Aorta (tissue), 5 donors: ENCODE results near the gene NOP14. TPM values are rescaled to one million over a fixed set of nuclear protein-coding genes. Genes with fewer than 3 reads are reported as not detected.
"Not testable (repeated sequence)": the region's sequence is repeated elsewhere in the genome, so short reads cannot be mapped to it uniquely, and the experiment has no call there.

Experiments
- ATAC-seq: fragments of 200-7000 bp; cut with Tn5 transposase; one replicate; pipeline ENCODE4 v1.9.1; 2022; ENCODE audit warnings: moderate library complexity; ENCODE audit not compliant: low FRiP score
- DNase-seq, 2 donors: peaks; one replicate each; pipeline ENCODE4 v3.0.0-alpha.2; 2020
- H3K27ac ChIP-seq, 2 donors: one replicate each; pipeline ENCODE4 v1.5.1; 2013; ENCODE audit warnings: low read length in 2 of 2, mild to moderate bottlenecking in 2 of 2, moderate library complexity in 2 of 2, control low read depth in 1 of 2, inconsistent platforms in 1 of 2, low read depth in 1 of 2
- H3K27me3 ChIP-seq, 2 donors: one replicate each; pipeline ENCODE4 v1.6.1; 2013; ENCODE audit warnings: control low read depth in 1 of 2, low read length in 1 of 2, mild to moderate bottlenecking in 1 of 2, moderate library complexity in 1 of 2; ENCODE audit not compliant: insufficient read depth in 2 of 2, control insufficient read depth in 1 of 2
- H3K36me3 ChIP-seq, 2 donors: one replicate each; pipeline ENCODE4 v1.6.1; 2013; ENCODE audit warnings: control low read depth in 1 of 2, low read length in 1 of 2, mild to moderate bottlenecking in 1 of 2; ENCODE audit not compliant: insufficient read depth in 2 of 2, control insufficient read depth in 1 of 2
- H3K4me1 ChIP-seq, 2 donors: one replicate each; pipeline ENCODE4 v1.6.1; 2013; ENCODE audit warnings: low read length in 2 of 2, control low read depth in 1 of 2, mild to moderate bottlenecking in 1 of 2, moderate library complexity in 1 of 2; ENCODE audit not compliant: insufficient read depth in 2 of 2, control insufficient read depth in 1 of 2
- H3K4me3 ChIP-seq, 2 donors: one replicate each; pipeline ENCODE4 v1.5.1; 2013; ENCODE audit warnings: low read length in 2 of 2, control low read depth in 1 of 2, mild to moderate bottlenecking in 1 of 2
- H3K9me3 ChIP-seq: one replicate; pipeline ENCODE4 v1.6.1; 2013; ENCODE audit warnings: mild to moderate bottlenecking, low read length; ENCODE audit not compliant: control insufficient read depth
- WGBS, 2 donors: extraction: QIAGEN DNeasy Blood & Tissue Kit; methylation state at CpG; one replicate each; pipeline ENCODE4 v1.1.7; 2013; 5-methylcytosine and 5-hydroxymethylcytosine counted together
- intact Hi-C, 2 donors: fragments of 100-400 bp; cut with DNase I; formaldehyde crosslinking; loops; one replicate each; pipeline versions ENCODE4 v1.14.2 to v1.15.0; 2022
- polyA plus RNA-seq, 2 donors: library from polyadenylated mRNA; stranded (reverse); fragments of 200-250 nt; gene quantifications; one replicate each; pipeline ENCODE4 v1.2.3, GENCODE V29; 2013
- total RNA-seq, 2 donors: library from RNA; stranded (reverse); fragmentation: NEBNext Ultra II Directional; extraction: Animal tissue kit (Norgen Biotek cat#: 25700); gene quantifications; one replicate each; pipeline ENCODE4 v1.2.1, GENCODE V29; 2021
- donor health status: healthy with polysubstance abuse.
- donor health status: Bipolar disorder and iron deficiency.
- donor health status: DM: no; HTN: no; CAD: no.
- donor health status: DM: no; HTN: no; CAD: no.
- donor health status: DM: yes; HTN: yes; CAD: no.

Gene NOP14
- total and polyA plus RNA-seq, 4 donors: 8.0 to 15.5 (median 11.8) TPM

- Histone ChIP-seq H3K27me3 (no peaks in the 10 kb centered on the region), H3K4me1 (no peaks in the 10 kb centered on the region), H3K27ac (no peak overlapping the region), H3K9me3 (no peaks in the 10 kb centered on the region), H3K36me3 (peaks cover 0 to 1% of the 10 kb centered on the region in 2 donors), H3K4me3 (no peak overlapping the region)
- intact Hi-C loops: no loop called here
- DNase-seq (peak; percentile 32 to 69), ATAC-seq (no peak)
- 90 to 93% methylated on average over 41 of the region's 41 CpGs for WGBS, 2 donors
These were observed 37.0 kb downstream of the NOP14 start for GRCh38 chr4:2925931-2926860.

DNA sequence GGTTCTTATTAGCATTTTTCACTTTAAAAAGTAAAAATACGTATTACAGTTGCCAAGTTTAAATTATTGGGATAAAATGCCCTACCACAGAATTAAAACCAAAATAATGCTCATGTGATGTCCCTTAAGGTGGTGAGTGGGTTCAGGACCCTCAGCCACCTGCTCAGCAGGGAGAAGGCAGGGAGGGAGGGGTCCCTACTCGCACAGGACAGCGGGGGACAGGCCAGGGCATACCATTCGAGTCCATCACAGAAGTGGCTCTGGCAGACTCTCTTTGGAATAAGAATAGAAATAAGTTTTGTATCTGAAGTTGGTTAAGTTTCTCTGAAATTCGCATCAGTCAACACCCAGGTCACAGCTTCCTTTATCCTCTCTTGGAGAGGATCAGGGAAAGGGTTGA lies 37.7 kb downstream of the NOP14 start:
- intact Hi-C loops: no loop called here
- peaks cover 0 to 1% of the 10 kb centered on the region in 2 donors for H3K36me3 ChIP-seq
- peak; percentile 32 to 40 for DNase-seq

DNA sequence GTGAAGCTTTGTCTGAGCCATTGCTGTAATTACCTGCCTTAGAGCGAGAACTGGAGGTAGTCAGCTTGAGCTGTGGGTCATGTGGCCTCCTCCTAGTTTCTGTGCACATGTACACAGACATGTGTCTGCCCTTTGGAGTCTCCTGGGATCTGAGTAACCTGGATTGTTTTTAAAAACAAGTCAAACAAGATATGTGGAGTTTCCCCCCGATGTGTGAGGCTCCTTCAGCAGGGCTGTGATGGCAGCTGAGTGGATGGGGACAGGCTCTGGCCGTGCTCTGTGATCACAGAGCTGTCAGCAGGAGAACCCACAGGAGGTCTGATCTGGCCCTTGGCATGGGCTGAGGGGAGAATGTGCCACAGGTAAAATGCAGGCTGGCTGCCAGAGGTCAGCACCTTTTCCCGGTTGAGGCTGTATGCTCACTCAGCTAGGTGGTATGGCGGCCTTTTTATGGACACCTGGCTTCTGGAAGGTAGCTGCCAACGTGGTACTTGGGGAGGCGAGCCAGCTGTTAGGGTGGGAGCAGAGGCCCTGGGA lies 38.4 kb downstream of the NOP14 start:
- DNase-seq: peak; percentile 17 to 51
- H3K4me3 ChIP-seq: no peak overlapping the region
- H3K27me3 ChIP-seq: no peaks in the 10 kb centered on the region
- intact Hi-C loops: no loop called here
- no peak for ATAC-seq
- H3K9me3 ChIP-seq: no peaks in the 10 kb centered on the region
- peaks cover 0 to 1% of the 10 kb centered on the region in 2 donors for H3K36me3 ChIP-seq
- 79 to 82% methylated on average over 7 of the region's 7 CpGs for WGBS, 2 donors
- no peaks in the 10 kb centered on the region for H3K4me1 ChIP-seq
- H3K27ac ChIP-seq: no peak overlapping the region

More for the DNA sequence above, 37.7 kb downstream of the NOP14 start:
- Histone ChIP-seq H3K9me3 (no peaks in the 10 kb centered on the region), H3K27me3 (no peaks in the 10 kb centered on the region), H3K4me1 (no peaks in the 10 kb centered on the region), H3K4me3 (no peak overlapping the region), H3K27ac (no peak overlapping the region)
- ATAC-seq: no peak
- WGBS, 2 donors: 86 to 89% methylated on average over 5 of the region's 5 CpGs

- WGBS, 2 donors: 77 to 84% methylated on average over 8 of the region's 8 CpGs
- Histone ChIP-seq H3K4me3 (no peak overlapping the region), H3K36me3 (peaks cover 0 to 1% of the 10 kb centered on the region in 2 donors), H3K9me3 (no peaks in the 10 kb centered on the region), H3K27ac (no peak overlapping the region), H3K4me1 (no peaks in the 10 kb centered on the region), H3K27me3 (no peaks in the 10 kb centered on the region)
- intact Hi-C loops: no loop called here
- ATAC-seq (no peak), DNase-seq (peak; percentile 21 to 50)
These were observed 38.9 kb downstream of the NOP14 start for GRCh38 chr4:2924286-2924685.

DNA sequence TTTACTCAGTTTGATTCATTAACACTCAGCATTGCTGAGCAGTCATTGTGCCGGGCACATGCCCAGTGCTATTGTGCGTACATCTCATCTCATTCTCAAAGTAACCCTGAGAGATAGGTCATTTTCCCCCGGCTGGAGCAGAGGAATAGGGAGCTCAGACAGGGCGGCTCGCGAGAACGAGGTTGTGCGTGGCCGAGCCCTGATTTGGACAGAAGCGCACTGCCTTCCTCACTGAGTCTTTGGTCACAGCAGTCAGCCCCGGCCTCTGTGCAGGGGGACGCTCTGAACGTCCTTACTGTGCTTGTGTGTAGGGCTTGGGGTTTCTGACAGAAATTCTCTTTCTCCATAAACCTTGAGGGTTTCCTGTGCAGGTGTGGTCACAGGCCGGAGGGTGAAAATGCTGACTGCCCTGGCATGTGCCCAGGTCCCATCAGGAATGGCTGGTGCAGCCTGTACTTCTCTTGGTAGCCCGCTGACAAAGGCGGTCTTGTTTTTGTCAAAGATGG lies 39.5 kb downstream of the NOP14 start:
- H3K4me3 ChIP-seq: no peak overlapping the region
- intact Hi-C loops: no loop called here
- no peaks in the 10 kb centered on the region for H3K9me3 ChIP-seq
- no peaks in the 10 kb centered on the region for H3K4me1 ChIP-seq
- no peak overlapping the region for H3K27ac ChIP-seq
- no peaks in the 10 kb centered on the region for H3K27me3 ChIP-seq
- H3K36me3 ChIP-seq: peaks cover 0 to 1% of the 10 kb centered on the region in 2 donors
- peak; percentile 29 to 54 for DNase-seq
- no peak for ATAC-seq
- 90 to 93% methylated on average over 16 of the region's 16 CpGs for WGBS, 2 donors

DNA sequence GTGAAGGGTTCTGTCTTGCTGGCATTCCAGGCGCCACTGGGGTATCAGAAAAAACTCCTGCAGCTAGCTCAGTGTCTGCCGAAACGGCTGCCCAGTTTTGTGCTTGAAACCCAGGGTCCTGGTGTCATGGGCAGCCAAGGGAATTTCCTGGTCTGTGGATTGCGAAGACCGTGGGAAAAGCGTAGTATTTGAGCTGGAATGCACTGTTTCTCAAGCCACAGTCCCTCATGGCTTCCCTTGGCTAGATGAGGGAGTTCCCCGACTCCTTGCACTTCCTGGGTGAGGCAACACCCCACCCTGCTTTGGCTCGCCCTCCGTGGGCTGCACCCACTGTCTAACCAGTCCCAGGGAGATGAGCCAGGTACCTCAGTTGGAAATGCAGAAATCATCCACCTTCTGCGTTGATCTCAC lies 40.1 kb downstream of the NOP14 start:
- no peak for ATAC-seq
- intact Hi-C loops: no loop called here
- Histone ChIP-seq H3K4me3 (no peak overlapping the region), H3K9me3 (no peaks in the 10 kb centered on the region), H3K36me3 (peaks cover 0 to 1% of the 10 kb centered on the region in 2 donors), H3K27me3 (no peaks in the 10 kb centered on the region), H3K4me1 (no peaks in the 10 kb centered on the region), H3K27ac (no peak overlapping the region)
- WGBS, 2 donors: 71 to 72% methylated on average over 10 of the region's 10 CpGs
- DNase-seq: peak in 1 of 2 donors; percentile 38

DNA sequence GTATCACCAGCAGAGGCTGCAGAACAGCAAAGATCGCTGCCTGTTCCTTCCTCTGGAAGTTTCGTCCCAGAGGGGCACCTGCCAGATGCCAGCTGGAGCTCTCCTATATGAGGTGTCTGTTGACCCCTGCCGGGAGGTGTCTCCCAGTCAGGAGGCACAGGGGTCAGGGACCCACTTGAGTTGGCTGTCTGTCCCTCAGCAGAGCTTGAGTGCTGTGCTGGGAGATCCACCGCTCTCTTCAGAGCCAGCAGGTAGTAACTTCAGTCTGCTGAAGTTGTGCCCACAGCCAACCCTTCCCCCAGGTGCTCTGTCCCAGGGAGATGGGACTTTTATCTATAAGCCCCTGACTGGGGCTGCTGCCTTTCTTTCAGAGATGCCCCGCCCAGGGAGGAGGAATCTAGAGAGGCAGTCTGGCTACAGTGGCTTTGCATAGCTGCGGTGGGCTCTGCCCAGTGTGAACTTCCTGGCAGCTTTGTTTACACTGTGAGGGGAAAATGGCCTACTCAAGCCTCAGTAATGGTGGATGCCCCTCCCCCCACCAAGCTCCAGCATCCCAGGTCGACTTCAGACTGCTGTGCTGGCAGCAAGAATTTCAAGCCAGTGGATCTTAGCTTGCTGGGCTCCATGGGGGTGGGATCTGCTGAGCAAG lies 40.6 kb downstream of the NOP14 start:
- H3K9me3 ChIP-seq, intact Hi-C loops, H3K27ac ChIP-seq, H3K36me3 ChIP-seq, H3K4me3 ChIP-seq, H3K27me3 ChIP-seq, H3K4me1 ChIP-seq, ATAC-seq: not testable (repeated sequence)
- DNase-seq: peak in 1 of 2 donors; percentile 21
- 51 to 61% methylated on average over 7 of the region's 7 CpGs for WGBS, 2 donors

DNA sequence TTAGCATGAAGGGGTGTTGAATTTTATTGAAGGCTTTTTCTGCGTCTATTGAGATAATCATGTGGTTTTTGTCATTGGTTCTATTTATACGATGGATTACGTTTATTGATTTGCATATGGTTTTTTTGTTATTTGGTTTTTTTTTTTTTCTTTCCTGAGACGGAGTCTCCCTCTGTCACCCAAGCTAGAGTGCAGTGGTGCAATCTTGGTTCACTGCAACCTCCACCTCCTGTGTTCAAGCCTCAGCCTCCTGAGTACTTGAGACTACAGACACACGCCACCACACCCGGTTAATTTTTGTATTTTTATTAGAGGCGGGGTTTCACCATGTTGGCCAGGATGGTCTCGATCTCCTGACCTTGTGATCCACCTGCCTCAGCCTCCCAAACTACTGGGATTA lies 44.5 kb downstream of the NOP14 start:
- H3K27me3 ChIP-seq, H3K9me3 ChIP-seq, DNase-seq, H3K36me3 ChIP-seq, ATAC-seq, H3K4me1 ChIP-seq, H3K27ac ChIP-seq, intact Hi-C loops, H3K4me3 ChIP-seq: not testable (repeated sequence)
- 95 to 97% methylated on average over 8 of the region's 8 CpGs for WGBS, 2 donors
